GM19438 (cell line): Measurements from ENCODE around the gene PIGW.
A peak's percentile ranks its signal among the peaks of the same experiment; 100 is the strongest.
"Not testable (repeated sequence)": the region's sequence is repeated elsewhere in the genome, so short reads cannot be mapped to it uniquely, and the experiment has no call there.

Experiments
- ATAC-seq: cut with Tn5 transposase; IDR thresholded peaks from one replicate; pipeline ENCODE4 v1.9.1; 2021; ENCODE audit warnings: low read depth; ENCODE audit not compliant: unreplicated experiment

PIGW gene

DNA sequence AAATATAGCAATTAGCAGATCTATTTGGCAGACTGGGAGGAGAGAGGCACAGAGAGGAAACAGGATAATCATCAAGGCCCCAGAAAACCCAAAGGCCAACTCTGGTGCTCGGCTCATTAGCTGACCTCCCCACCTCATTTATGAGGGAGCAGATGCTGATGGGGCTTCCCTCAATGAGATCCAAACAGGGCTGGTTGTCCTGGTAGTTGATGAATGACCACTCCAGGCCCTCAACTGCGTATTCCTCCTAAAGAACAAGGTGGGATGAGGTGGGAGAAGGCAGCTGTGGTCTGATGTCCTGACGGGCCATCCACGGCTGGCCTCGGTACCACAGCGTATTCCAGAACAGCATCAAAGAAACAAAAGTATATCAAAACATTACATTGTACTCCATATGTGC lies 27.5 kb upstream of the PIGW start:
- no peak for ATAC-seq

DNA sequence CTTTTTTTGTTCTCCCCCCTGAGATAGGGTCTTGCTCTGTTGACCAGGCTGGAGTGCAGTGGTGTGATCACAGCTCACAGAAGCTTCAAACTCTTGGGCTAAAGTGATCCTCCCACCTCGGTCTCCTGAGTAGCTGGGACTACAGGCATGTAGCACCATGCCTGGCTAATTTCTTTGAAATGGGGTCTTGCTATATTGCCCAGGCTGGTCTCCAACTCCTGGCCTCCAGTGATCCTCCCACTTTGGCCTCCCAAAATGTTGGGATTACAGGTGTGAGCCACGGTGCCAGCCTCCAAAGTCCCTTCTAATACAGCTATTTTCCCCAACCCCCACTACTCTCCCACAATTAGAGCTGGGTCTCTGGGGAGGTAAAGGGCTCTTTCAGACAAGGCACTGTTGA lies 26.3 kb upstream of the PIGW start:
- ATAC-seq, result not testable (repeated sequence)

DNA sequence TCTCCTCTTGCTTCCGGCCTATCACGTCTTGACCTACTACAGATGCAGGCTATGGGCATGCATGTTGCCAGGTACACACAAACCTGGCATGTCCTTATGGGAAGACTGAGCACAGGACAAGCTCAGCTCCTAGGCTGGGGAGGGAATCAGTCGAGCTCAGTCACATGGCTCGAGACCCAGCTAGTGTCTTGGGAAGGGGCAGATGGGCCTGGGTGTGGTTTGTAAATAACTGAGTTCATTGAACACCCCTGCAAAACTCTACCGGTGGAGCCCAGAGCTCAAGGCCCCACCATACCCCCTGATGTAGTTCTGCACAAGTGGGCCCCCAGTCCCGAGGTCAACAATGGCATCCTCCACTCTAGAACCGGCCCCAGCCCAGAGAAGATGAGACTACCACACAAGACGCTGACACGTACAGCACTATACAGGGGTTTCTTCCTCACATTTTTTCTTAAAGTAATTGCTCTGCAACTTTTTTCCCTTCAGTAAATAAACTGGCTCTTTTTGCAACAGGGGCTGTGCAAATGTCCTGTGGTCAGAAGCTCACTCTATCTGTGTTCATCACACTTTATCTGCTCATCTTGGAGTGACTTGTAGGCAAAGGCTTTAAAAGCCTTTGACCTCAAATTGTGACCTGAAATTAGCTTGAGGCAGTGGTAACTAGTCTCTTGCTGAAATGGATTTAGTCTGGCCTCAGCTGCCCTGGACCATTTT lies 25.4 kb upstream of the PIGW start:
- ATAC-seq, result no peak

DNA sequence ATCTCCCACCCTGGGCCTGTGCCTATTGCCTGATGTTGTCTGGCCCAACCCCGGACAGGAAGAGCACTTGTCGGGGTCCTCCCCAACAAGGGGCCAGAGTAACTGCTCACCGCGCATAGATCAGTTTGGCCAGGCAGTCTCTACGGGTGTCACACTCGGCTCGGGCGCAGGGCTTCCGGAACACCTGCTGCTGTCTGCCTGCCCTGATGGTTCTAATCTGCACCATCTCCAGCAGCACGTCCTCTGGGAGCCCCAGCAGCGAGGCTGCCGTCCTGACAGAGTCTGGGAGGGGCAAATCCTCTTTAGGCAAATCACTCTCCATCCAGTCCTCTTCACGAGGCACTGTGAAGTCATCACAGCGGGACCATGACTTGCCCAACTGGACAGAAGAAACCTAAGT lies 24.2 kb upstream of the PIGW start:
- ATAC-seq, result no peak

DNA sequence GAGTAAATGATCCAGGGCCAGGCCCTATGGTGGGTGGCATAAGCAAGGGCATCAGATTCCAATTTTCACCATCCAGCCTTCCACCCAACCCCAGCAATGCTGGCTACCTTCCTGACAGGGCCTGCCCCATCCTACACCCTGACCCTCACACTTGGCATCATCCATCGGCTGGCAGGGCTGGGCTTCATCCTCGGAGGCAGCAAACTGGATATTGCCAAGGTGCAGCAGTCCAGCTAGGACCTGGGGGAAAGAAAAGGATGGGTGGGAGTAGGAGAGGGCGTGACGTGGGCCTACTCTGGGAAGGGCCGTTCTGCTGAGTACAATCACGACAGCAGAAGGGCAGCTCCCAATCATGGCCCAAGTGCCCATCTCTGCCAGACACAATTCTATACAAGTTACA lies 23.6 kb upstream of the PIGW start:
- no peak for ATAC-seq

DNA sequence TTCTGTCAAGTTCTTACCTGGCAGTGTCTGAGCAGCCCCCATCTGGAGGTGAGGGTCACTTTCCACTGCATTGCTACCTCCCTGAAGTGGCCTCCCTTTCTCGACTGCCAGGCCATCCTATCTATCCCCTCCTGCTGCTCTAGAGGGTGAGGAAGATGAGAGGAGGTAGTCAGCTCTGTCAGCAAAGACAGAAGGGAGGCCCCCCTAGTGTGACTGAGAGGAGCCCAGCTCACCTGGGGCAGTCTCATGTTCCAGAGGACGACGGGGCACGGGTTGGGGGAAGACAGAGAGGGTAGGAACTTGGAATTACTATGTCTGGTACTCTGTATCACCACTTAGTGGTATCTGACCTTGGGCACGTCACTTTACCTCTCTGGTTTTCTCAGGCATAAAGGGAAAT lies 22.1 kb upstream of the PIGW start:
- no peak for ATAC-seq

DNA sequence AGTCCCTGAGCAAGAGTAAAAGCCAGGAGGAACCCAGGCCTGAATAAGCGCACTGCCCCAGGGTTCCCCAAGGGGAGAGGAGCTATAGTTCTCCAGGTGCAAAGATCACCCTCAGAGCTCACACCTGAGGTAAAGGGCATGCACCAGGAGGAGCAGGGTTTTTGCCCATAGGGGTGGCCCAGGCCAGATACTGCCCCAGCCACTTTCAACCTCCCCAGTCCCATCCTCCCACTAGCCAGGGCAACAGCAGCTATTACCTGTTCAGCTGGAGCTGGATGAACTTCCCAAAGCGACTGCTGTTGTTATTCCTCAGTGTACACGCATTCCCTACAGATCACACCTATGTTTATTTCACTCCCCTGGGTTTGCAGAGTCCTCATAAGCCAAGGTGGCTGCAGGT lies 19.9 kb upstream of the PIGW start:
- ATAC-seq, result no peak

DNA sequence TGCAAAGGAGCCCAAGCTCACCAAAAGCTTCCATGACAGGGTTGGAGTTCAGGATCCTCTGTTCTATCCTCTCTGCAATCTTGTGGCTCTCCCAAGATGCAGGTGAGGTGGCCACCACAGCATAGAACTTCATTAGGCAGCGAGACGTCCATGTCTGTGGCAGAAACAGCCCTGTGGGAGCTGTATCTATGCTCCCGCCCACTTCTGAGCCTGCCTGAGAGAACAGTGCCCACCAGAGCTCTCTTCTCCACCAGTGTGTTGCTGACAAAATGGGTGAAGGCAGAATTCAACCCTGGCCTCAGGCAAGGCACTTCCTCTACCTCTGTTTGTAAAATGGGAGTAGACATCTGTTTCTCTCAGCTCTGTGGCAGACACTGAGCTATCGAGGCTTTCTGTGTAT lies 18.9 kb upstream of the PIGW start:
- ATAC-seq, result no peak

DNA sequence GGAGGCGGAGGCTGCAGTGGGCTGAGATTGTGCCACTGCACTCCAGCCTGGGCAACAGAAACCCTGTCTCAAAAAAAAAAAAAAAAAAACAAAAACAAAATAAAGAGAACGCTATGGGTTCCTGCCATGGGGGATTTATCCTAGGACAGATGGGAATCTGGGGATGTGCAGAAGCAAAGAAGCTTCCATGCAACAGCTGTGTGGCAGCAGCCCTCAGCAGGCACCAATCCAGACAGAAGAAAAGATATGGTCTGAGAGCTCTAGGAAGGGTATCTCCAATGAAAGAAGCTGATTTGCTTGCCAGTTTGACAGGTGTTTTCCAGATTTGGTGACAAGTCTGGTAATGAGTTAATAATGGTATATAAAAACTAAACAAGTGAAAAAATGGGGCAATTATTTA lies 11.7 kb upstream of the PIGW start:
- no peak for ATAC-seq

DNA sequence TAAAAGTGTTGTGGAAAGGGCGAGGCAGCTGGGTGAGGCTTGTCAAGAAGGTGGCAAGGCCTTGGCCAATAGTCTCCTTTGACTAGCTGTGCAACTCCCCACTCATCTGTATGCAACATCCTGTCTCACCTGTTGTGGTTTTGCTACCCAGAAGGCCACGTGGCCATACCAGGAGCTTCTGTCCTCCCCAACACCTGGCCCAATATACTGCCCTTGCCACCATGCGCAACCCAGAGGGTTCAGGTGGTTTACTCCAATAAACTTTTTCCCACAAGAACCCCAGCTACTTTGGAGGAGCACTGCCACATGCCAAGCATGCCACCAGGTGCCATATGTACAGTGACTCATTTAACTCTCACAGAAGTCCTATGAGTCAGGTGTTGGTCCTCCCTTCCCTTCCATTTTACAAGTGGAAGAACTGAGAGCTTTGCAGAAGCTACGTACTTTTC lies 10.3 kb upstream of the PIGW start:
- ATAC-seq, result no peak

DNA sequence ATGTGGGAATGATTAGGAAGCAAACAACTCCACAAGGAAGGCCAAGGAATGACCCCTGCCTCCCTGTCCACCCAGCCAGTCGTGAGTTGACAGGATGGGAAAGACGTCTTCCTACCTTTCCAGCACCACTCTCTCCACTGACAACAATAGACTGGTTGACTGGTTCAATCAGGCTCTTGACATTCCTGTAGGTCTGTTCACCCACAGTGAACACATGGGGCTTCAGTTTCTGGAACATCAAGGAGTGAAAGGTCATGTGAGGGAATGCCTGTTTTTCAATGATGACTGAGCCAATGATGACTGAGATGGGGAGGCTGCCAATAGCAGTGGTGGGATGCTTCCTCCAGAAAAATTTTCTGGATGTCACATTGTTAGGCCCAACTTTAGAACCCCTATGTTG lies 9.7 kb upstream of the PIGW start:
- no peak for ATAC-seq

DNA sequence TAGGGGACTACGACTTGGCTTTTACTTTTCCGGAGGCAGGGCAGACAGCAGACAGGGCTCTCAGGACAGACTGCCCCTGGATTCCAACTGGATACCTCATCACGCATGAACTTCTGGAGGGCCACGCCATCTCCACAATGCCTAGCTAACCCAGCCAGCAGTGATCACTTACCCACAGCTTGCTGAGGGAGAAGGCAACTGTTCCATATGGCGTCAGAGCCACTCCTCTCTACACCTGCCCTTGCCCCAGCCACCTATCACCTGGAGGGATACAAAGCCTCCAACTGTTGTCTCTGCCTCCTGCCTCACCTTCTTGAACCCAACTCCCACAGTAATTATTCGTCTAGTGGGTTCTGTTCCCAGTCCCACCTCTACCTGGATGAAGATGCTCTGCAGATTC lies 8.9 kb upstream of the PIGW start:
- ATAC-seq, result no peak

DNA sequence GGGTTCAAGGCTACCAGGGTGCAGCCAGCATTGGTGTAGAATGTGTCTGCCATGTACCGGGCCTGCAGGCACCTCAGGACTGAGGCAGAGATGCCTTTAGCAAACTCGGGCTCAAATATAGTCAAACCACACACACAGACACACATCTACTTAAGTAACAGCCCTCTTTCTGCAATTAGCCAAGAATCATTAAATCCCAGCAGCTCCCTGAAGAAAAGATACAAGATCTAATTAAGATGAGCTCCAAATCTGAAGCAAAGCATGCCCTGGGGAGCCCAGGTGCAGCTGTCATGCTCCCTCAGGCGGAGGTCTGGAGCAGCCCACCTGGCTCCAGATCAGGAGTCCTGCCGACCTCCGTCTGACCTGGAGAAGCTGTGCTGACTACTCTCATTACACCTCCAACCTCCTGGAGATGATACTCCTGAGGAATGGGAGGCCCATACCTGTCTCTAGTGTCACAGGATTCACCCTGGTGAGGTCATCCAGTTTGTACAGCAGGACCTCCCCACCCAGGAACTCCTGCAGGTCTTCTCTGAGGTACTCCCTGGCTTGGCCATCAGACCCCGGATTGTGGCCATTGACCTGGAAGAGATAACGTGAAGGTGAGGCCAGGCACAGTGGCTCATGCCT lies 7.1 kb upstream of the PIGW start:
- no peak for ATAC-seq

DNA sequence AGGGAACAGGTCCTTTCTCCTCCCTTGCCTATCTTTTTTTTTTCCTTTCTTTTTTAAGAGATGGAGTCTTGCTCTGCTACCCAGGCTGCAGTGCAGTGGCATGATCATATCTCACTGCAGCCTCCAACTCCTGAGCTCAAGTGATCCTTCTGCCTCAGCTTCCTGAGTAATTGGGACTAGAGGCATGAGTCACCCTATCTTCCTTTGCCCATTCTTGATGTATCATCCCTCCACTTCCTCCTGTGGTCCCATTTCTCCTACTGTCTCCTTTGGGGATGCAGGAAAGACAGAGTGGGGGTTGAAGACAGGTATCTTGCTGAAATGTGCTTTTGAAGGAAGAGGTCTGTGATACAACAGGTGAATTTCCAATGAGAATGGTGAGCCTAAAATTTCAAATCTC lies 5.7 kb upstream of the PIGW start:
- ATAC-seq, result no peak

DNA sequence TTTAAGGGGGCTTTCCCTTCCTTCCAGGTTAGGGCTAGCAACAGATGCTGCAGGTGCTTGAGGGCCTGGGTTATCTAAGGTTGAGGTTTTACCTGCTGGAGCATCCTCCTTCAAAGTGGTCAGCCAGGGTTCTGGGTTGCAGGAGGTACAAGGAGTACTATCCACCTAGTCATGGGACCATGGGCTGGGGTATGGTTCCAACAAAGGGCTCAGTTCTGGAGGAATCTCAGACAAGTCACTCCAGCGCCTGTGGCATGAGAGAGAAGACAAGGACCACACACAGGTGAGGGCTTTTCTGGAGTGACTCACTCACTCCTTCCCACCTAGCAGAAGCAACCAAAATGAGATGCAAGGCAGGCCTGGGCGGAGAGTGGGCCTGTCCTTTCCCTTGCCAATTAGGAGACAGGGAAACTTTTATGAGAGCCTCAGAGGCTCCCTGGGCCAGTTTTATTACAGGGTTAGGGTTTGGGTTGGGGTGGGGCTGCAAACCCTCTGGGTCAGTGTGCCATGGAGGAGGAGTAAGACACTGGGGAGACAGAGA lies 2.3 kb upstream of the PIGW start:
- no peak for ATAC-seq

DNA sequence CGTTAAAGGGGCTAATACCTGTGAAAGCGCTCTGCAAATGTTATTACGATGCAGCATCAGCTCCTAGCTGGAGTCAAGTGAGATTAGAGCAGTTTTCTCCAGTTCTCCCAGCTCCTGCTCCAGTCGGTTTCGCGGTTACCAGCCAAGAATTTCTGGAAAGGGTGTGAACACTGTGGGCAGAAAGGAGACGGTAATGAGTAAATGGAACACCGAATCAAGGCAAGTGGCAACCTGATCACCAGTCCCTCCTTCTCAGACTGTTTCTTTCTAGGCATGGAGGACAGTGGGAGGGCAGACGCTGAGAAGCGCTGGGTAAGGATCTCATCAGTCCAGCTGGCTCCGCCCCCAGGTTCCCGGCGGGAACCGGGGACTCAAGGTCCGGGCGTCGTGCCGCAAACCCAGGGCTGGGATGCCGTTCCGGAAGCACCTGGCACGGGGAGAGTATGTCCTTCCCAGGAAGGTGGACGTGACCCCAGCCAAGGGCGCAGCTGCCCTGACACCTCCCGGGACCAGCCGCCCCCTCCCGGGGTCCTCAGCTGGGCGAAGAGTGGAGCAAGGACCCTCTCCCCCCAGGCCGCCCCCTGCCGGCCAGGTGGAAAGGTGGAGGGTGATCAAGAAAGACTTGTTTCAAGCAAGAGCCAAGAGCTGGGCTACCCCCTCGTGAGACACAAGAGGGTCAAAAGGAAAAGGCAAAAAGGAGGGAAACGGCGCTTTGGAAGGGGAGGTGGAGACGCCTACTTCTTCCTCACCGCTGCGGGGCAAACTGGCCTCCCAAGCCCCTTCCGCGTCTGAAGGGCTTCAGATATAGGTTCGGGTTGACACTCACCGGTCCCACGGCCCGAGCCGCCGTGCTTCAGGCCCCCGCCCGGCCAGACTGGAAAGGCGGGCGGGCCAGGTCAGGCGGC lies 600 bp upstream of the PIGW start:
- ATAC-seq, result peak; percentile 30

DNA sequence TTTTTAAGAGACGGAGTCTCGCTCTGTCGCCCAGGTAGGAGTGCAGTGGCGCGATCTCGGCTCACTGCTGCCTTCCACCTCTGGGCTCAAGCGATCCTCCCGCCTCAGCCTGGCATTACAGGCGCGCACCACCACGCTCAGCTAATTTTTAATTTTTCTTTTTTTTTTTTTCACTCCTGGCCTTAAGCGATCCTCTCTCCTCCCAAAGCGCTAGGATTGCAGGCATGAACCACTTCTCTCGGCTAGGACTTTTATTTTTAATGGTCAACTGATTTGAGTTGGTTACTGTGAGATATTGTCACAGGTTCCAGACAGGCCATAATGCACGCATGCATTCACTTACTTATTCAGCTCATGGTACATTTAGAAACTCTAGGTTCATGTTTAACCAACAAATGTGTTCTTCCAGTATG lies 888 bp downstream of the PIGW start:
- peak; percentile 2 for ATAC-seq

DNA sequence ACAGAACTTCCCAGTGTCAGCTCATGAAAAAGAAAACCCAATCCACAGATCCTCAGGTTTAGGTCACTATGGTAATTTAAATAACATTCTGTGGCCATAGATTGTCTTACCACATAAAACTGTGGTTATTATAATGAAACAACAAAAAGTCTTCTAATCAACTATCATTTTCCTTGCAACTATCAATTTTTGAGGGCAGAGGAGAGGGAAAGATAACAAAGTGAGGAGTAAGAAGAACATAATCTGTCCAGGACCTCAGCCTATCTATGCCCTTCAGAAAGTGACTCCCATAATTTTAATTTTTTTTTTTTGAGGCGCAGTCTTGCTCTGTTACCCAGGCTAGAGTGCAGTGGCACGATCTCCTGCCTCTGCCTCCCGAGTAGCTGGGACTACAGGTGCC lies 5.9 kb downstream of the PIGW start:
- ATAC-seq, result no peak

DNA sequence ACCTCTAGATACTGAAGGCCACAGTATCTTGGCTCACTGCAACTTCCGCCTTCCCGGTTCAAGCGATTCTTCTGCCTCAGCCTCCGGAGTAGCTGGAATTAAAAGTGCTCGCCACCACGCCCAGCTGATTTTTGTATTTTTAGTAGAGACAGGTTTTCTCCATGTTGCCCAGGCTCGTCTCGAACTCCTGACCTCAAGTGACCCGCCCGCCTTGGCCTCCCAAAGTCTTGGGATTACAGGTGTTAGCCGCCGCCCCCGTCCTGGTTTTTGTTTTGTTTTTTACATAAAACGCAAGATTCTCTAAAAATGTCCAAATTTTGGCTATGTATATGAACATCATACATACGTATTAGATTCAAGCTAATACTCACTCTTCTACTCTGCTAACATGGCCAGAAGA lies 8.0 kb downstream of the PIGW start:
- no peak for ATAC-seq

DNA sequence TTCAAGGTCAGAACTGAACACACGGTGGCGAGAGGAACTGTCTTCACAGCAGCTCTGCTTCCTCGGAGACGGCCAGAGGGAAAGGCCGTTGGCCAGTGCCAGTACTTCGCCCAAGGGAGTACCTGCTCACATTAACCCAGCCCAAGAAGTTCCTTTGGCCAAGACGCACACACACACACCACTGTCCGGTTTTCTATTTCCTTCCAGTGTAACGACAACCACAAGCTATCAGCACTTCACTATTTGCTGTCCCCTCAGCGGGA lies 9.2 kb downstream of the PIGW start:
- no peak for ATAC-seq

DNA sequence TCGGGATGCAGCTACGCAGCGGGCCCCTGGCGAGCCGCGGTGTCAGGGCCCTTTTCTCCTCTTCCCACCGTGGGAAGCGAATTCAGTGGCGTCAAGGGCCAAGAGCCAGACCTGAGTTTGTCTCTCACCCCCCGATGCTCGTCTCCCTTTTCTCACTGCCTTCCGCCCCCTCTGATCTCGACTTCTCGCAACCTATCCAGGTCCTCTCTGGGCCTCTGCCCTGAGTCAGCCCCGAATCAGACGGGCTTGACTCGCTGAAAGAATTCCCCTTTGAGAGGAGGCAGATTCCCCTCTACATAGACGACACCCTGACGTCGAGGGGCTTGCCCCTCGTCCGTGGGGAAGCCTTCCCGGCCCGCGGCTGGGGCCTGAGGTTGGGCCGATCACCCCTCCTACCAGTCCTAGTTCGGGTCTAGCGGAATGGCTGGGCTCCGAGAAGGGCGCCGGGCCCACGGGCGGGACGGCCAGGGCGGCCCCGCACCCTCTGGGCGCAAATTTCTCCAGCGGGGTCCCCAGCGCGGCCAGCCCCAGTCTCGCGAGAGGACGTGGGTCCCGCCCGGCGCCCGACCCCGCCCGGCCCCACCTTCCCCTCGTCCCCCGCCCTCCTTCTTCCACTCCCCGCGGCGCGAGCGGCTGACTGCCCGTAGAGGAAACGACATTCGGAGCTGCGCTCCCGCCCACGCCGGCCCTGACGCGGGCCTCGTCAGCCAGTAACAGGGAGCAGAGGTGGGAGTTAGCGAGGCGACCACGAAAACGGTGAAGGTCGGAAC lies 9.7 kb downstream of the PIGW start, which contains the start of gene GGNBP2:
Gene GGNBP2, plus strand, starts transcription at position 613 of the 770 bp plus-strand sequence. CDS start 806 bp downstream, outside the sequence.
- ATAC-seq, result peak; percentile 43
